ENCODE results near the gene GRID1.

DNA sequence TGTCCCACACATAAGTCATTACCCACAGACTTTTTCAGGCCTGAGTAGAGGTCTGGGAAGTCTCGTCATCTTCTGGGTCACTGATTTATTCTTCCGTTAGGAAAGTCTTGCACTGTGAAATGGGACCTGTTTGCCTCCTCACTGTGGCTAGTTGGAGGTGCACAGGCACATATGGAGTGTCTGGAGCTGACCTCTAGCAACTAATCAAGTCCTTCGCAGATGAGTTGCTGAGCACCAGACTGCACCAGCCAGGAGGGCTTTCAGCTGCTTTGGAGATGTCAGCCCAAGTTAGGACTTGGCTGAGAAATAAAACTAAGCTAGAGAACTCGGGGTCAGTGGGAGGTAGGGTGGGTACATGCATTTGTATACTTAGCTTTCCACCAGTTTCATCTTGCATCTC, 578.0 kb downstream of the GRID1 start:
- TF ChIP-seq POLR2A (IDR thresholded peaks at IDR 0.05) = no peak
- TF ChIP-seq, protein P1, sequence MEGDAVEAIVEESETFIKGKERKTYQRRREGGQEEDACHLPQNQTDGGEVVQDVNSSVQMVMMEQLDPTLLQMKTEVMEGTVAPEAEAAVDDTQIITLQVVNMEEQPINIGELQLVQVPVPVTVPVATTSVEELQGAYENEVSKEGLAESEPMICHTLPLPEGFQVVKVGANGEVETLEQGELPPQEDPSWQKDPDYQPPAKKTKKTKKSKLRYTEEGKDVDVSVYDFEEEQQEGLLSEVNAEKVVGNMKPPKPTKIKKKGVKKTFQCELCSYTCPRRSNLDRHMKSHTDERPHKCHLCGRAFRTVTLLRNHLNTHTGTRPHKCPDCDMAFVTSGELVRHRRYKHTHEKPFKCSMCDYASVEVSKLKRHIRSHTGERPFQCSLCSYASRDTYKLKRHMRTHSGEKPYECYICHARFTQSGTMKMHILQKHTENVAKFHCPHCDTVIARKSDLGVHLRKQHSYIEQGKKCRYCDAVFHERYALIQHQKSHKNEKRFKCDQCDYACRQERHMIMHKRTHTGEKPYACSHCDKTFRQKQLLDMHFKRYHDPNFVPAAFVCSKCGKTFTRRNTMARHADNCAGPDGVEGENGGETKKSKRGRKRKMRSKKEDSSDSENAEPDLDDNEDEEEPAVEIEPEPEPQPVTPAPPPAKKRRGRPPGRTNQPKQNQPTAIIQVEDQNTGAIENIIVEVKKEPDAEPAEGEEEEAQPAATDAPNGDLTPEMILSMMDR (IDR thresholded peaks at IDR 0.05) = no peak
